Inferior parietal cortex (tissue), 1 donor: Measurements from ENCODE around the gene GRM2.

Source experiments
- DNase-seq: peaks from one replicate; pipeline ENCODE4 v3.0.0-alpha.2; 2016; ENCODE audit errors: extremely low spot score

The GRM2 gene

GRCh38 chr3:51705276-51706020, 1.4 kb upstream of the GRM2 start:
- DNase-seq = no peak

DNA sequence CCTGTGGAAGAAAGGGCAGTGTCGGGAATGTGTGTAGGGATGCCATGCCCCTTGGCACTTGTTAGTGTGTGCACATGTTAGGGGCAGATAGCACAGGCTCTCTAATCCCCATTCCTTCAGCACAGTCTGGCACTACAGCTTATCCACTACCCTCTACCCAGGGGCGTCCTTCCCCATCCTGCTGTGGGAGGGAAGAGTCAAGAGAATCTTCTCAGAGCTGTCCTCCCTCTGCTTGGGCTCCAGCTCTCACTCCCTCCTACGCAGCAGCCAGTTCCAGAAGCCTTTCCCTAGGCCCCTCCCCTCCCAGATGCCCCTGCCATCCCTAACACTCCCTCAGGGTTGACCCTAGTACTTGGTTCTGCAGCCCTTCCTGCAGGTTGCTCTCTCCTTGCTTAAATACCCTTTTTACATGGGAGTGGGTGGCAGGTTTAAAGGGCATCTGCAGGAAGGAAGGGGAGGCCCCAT, 815 bp upstream of the GRM2 start:
- DNase-seq = no peak

DNA sequence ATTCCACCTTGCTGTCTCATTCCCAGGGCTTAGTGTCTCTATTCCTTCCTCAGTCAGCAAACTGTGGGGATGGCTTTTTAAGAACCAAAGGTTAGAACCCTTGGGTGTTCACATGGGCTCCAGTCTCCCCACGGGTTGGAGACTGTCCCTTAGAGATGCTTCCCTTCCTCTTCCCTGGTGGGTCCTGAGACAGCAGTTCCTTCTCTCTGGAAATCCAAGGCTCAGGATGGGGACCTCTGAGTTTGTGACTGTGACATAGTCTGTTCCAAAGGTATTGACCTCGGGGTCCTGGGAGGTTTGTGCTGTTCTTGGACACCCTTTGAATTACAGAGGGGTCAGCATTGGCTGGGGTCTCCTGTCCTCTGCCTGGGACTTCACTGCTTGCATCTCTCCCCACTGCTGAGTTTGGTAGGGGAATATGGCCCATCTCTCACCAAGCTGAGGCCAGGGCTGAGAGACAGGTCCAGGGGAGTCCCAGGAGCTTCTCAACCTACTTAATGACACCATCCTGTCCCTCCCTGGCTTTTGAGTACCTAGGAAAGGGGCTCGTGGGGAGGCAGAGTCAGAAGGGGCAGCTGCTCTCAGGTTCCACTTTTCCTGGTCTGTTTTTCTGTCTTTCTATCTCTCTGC, 1.5 kb downstream of the GRM2 start:
- no peak for DNase-seq

DNA sequence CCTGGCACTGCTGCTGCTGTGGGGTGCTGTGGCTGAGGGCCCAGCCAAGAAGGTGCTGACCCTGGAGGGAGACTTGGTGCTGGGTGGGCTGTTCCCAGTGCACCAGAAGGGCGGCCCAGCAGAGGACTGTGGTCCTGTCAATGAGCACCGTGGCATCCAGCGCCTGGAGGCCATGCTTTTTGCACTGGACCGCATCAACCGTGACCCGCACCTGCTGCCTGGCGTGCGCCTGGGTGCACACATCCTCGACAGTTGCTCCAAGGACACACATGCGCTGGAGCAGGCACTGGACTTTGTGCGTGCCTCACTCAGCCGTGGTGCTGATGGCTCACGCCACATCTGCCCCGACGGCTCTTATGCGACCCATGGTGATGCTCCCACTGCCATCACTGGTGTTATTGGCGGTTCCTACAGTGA, 2.1 kb downstream of the GRM2 start:
- DNase-seq = no peak

DNA sequence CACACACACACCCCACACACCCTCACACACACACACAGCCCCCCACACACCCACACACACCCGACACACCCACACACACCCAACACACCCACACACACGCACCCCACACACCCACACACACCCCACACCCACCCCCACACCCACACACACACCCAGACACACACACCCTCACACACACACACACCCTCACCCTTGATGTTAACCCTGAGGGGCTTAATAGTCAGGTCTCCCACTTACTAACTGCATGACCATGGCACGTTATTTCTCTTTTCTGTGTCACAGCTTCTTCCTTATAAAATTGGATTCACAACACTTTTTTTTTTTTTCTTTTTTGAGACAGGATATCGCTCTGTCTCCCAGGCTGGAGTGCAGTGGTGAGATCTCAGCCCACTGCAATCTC, 2.8 kb downstream of the GRM2 start:
- DNase-seq = no peak

DNA sequence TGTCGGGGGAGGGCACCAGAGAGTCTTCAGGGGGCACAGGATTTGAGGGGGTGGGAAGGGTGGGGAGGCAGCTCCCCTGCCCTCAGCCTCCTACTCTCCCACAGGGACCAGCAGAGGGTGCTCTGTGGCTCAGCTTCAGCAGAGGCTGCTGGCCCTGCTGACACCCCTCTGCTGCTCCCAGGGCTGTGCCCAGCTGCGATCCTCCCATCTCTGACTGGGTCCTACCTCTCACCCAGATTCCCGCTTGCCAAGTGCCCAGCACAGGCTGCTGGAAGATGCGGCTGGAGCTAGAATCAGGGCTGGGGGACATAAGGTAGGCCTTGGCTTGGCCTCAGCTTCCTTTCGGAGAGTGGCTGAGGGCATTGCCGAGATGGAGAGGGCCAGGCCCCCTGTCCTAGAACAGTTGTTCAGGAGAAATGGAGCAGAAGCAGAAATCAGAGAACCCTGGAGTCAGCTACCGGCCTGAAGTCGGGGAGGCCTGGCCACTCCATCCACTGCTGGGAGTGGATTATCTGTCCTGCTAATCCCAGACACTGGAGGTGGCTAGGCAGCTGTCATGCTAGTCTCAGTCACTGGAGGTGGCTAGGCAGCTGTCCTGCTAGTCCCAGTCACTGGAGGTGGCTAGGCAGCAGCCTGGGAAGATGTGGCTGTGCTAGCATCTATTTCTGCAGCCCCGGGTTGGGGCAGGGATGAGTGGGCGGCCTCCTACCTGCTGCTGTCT, 3.9 kb downstream of the GRM2 start:
- DNase-seq = no peak

GRCh38 chr3:51711352-51712037, 4.6 kb downstream of the GRM2 start:
- DNase-seq = no peak

GRCh38 chr3:51712038-51712420, 5.2 kb downstream of the GRM2 start:
- DNase-seq = no peak

- no peak for DNase-seq
Observed at GRCh38 chr3:51712511-51712931, 5.7 kb downstream of the GRM2 start.

DNA sequence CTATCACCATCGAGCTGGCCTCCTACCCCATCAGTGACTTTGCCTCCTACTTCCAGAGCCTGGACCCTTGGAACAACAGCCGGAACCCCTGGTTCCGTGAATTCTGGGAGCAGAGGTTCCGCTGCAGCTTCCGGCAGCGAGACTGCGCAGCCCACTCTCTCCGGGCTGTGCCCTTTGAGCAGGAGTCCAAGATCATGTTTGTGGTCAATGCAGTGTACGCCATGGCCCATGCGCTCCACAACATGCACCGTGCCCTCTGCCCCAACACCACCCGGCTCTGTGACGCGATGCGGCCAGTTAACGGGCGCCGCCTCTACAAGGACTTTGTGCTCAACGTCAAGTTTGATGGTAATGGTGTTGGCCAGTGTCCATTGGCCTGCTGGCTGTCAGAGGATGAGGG, 6.1 kb downstream of the GRM2 start:
- DNase-seq = no peak

- no peak for DNase-seq
Observed at GRCh38 chr3:51715231-51715976, 8.5 kb downstream of the GRM2 start.

DNA sequence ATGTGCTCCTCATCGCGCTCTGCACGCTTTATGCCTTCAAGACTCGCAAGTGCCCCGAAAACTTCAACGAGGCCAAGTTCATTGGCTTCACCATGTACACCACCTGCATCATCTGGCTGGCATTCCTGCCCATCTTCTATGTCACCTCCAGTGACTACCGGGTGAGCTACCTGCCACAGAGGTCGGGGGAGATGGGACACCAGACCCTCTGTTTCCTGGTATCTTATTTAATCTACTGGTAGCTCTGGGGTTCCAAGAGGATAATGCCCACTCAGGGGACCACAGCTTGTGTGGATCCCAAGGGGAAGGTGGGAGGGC, 9.1 kb downstream of the GRM2 start:
- DNase-seq = no peak

GRCh38 chr3:51716805-51717204, 9.9 kb downstream of the GRM2 start:
- DNase-seq = no peak

DNA sequence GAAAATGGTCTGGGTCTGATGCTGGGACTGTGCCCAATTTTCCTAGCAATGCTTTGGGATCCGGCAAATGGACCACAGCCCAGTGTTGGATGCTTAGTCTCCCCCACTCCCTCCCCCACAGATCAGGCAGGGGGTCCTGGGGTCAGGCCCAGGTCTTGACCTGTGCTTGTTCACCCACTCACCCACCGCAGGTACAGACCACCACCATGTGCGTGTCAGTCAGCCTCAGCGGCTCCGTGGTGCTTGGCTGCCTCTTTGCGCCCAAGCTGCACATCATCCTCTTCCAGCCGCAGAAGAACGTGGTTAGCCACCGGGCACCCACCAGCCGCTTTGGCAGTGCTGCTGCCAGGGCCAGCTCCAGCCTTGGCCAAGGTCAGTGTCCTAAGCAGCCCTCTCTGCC, 10.6 kb downstream of the GRM2 start:
- DNase-seq = no peak

GRCh38 chr3:51717947-51718346, 11.1 kb downstream of the GRM2 start:
- DNase-seq = no peak

DNA sequence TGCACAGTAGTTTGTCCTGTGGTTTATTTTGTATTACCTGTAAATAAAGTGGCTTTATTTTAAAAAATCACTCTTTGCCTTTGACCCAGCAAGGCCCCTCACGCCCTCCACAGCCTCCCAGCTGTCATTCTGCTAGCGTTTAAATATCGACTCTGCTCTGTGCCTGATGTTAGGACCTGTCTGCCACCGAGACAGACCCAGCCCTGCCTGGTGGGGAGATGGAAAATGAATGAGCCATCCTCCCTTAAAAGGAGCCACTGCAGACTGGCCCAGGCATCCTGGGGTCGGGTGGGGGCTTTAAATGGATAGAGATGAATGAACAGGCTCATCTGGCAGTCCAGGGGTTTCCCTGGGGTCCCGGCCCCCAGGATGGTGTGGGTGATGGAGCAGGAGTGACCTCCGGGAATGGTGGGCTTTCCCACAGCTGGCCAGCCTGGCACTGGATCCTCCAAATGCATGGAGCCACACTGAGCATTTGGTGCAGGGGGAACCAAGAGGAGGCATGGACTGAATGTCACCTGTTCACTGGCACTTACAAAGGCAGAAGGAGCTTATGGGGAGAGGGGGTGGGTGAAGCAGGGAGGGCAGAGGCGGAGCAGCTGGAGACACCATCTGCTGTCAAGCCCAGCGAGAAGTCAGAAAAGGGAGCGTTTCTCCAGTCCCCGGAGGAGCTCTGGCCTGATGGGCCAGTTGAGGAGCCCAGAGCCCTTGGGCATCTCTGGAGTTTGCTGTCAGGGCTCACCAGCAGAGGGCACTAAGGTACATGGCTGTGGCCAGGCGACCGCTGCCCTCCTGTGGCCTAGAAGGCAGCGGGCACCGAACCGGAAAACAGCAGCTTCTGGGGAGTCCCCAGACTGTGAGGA, 11.9 kb downstream of the GRM2 start:
- DNase-seq = peak; percentile 37

GRCh38 chr3:51719410-51720025, 12.7 kb downstream of the GRM2 start:
- DNase-seq = no peak

DNA sequence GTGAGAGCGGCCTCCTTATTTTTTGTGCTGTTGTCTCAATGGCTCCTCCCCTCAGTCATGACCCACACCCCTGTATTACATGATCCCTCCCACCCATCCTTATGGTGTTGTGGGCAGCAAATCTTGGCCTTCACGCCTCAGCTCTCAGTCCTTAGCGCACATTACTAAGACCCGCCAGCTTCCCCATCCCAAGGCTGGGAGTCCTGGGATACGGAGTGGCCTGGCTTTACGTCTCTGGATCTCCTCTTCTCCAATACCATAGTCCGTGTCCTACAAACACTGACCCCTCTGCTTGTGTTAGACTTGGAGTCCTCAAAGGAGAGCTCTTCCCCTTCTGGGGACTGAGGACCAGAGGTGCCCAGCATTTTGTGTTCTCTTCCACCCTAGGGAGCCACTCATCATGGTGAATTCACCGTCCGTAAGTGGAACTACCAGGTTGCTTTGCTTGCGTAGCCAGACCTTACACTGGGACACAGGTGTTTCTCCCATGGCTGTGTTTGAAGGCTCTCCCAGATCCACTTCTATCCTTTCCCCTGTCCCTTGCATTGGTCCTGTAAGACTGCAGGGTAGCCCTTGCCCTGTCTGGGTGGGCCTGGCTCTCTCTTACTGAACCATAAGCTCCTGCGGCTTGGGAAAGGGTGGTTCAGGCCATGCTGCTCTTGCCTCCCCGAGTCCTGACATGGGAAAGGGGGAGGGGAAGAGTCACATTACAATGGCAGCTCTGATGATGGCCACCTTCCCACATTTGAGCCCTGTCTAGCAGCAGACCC, 13.6 kb downstream of the GRM2 start:
- DNase-seq = no peak

DNA sequence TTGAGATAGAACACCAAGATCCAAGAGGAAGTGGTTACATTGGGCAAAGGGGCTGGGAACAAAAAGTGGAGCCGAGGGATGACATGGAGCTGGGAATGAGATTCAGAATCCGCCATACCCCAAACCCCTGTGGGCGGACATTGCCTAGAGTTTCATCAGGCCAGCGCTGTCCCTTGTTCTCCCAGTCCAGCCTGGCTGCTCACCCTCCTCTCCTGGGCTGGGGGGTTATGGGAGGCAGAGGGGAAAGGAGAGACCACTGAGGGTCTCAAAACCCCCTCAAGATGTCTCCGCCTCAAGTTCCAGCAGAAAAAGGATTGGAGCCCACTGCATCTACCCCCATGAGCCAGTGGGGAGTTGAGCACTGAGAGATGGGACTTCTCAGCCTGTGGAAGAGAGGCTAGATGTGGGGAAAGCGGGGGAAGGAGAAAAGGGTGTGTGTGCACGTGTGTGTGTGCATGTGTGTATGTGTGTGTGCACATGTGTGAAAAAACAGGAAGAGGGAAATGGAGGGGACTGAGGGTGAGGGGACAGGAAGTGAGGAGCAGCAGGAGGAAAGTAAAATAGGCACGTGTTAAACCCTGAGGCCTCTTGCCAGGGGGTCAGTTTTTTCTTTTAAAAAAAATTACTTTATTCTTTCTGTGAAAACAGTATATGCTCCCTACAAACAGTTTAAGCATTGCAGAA, 14.3 kb downstream of the GRM2 start:
- DNase-seq = no peak
